ENCODE data around the gene MAMLD1.

DNA sequence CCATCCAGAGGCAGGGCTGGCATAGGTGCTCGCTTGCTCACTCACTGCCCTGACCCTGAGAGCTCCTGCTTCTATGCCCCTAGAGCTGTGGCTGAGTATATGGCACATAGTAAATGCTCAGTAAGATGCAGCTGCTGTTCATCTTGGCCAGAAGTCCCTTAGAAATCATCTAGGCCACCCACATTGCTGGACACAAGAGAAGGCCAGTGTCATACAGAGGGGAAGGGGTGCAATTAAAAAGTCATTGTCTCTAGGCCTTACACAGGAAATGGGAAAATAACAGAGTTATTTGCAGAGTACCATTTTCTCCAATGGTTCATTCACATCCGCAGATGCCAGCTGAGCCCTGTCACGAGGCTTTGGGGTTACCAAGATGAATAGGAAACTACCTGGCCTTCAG is 88.8 kb downstream of the MAMLD1 start:
- TF ChIP-seq, protein P1, sequence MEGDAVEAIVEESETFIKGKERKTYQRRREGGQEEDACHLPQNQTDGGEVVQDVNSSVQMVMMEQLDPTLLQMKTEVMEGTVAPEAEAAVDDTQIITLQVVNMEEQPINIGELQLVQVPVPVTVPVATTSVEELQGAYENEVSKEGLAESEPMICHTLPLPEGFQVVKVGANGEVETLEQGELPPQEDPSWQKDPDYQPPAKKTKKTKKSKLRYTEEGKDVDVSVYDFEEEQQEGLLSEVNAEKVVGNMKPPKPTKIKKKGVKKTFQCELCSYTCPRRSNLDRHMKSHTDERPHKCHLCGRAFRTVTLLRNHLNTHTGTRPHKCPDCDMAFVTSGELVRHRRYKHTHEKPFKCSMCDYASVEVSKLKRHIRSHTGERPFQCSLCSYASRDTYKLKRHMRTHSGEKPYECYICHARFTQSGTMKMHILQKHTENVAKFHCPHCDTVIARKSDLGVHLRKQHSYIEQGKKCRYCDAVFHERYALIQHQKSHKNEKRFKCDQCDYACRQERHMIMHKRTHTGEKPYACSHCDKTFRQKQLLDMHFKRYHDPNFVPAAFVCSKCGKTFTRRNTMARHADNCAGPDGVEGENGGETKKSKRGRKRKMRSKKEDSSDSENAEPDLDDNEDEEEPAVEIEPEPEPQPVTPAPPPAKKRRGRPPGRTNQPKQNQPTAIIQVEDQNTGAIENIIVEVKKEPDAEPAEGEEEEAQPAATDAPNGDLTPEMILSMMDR (IDR thresholded peaks at IDR 0.05; ENCODE audit: insufficient read depth, low read length, poor library complexity, severe bottlenecking): no peak
- TF ChIP-seq EZH2phosphoT487 (conservative IDR thresholded peaks at IDR 0.05; ENCODE audit: low read length): no peak

All from SU-DHL-6 (cell line).